ENCODE measurements around the gene STBD1.

STBD1 gene

DNA sequence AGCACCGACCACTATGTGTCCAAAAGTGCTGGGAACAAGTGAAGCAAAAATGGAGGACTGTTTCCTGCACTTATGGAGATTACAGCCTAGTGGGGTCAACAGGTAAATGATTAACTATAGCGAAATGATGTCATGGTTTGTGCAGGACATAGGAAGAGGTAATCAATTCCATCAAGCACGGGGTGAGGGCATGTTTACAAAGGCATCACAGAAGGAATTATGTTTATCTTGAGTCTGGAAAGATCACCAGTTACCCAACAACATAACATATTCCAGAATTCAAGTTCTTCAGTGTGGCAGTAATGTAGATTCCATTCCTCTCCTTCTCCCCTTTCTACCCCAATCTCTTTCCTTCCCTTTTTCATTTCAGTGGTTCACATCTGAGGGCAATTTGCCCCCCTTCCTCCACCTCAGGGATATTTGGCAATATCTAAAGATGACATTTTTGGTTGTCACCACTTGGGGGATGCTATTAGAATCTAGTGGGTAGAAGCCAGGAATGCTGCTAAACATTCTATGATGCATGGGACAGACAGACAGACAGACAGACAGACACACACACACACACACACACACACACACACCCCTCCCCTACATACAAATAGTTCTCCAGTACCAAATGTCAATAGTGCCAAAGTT is 30.9 kb upstream of the STBD1 start:
- TF ChIP-seq, protein P1, sequence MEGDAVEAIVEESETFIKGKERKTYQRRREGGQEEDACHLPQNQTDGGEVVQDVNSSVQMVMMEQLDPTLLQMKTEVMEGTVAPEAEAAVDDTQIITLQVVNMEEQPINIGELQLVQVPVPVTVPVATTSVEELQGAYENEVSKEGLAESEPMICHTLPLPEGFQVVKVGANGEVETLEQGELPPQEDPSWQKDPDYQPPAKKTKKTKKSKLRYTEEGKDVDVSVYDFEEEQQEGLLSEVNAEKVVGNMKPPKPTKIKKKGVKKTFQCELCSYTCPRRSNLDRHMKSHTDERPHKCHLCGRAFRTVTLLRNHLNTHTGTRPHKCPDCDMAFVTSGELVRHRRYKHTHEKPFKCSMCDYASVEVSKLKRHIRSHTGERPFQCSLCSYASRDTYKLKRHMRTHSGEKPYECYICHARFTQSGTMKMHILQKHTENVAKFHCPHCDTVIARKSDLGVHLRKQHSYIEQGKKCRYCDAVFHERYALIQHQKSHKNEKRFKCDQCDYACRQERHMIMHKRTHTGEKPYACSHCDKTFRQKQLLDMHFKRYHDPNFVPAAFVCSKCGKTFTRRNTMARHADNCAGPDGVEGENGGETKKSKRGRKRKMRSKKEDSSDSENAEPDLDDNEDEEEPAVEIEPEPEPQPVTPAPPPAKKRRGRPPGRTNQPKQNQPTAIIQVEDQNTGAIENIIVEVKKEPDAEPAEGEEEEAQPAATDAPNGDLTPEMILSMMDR (IDR thresholded peaks at IDR 0.05; ENCODE audit: low read depth, low read length), result no peak; the same call in 1 of the 2 replicates
- no peak for TF ChIP-seq EZH2phosphoT487 (IDR thresholded peaks at IDR 0.05; ENCODE audit: low read depth)
- H3K79me2 ChIP-seq (ENCODE audit: low read length), result no peaks in the 10 kb centered on the region
- H3K4me1 ChIP-seq (ENCODE audit: low read length), result no peaks in the 10 kb centered on the region
- no peaks in the 10 kb centered on the region for H4K20me1 ChIP-seq (ENCODE audit: insufficient read depth, low read length)
- H3K9ac ChIP-seq (ENCODE audit: low read length), result no peak overlapping the region
- H3K4me2 ChIP-seq (ENCODE audit: low read length), result no peak overlapping the region
- no peaks in the 10 kb centered on the region for H3K9me3 ChIP-seq (ENCODE audit: insufficient read depth, low read length)
- no peak overlapping the region for H2AFZ ChIP-seq (ENCODE audit: low read depth, low read length)
- peaks cover 26% of the 10 kb centered on the region for H3K27me3 ChIP-seq (ENCODE audit: low read depth, low read length)
- no peaks in the 10 kb centered on the region for H3K36me3 ChIP-seq (replicated peaks; ENCODE audit: low read depth, low read length)
- H3K4me3 ChIP-seq (ENCODE audit: low read length), result no peak overlapping the region
- no peak overlapping the region for H3K27ac ChIP-seq (ENCODE audit: low read length)

GRCh38 chr4:76276813-76277212 is 29.7 kb upstream of the STBD1 start:
- no peak overlapping the region for H3K9ac ChIP-seq (ENCODE audit: low read length)
- H3K4me2 ChIP-seq (ENCODE audit: low read length), result no peak overlapping the region
- no peak overlapping the region for H3K4me3 ChIP-seq (ENCODE audit: low read length)
- TF ChIP-seq, protein P1 (IDR thresholded peaks at IDR 0.05; ENCODE audit: low read depth, low read length), result no peak
- no peak for TF ChIP-seq EZH2phosphoT487 (IDR thresholded peaks at IDR 0.05; ENCODE audit: low read depth)
- peaks cover 14% of the 10 kb centered on the region for H3K27me3 ChIP-seq (ENCODE audit: low read depth, low read length)
- H3K4me1 ChIP-seq (ENCODE audit: low read length), result no peaks in the 10 kb centered on the region
- no peaks in the 10 kb centered on the region for H3K36me3 ChIP-seq (replicated peaks; ENCODE audit: low read depth, low read length)
- H3K79me2 ChIP-seq (ENCODE audit: low read length), result no peaks in the 10 kb centered on the region
- H4K20me1 ChIP-seq (ENCODE audit: insufficient read depth, low read length), result no peaks in the 10 kb centered on the region
- no peaks in the 10 kb centered on the region for H3K9me3 ChIP-seq (ENCODE audit: insufficient read depth, low read length)
- H3K27ac ChIP-seq (ENCODE audit: low read length), result no peak overlapping the region
- H2AFZ ChIP-seq (ENCODE audit: low read depth, low read length), result no peak overlapping the region

DNA sequence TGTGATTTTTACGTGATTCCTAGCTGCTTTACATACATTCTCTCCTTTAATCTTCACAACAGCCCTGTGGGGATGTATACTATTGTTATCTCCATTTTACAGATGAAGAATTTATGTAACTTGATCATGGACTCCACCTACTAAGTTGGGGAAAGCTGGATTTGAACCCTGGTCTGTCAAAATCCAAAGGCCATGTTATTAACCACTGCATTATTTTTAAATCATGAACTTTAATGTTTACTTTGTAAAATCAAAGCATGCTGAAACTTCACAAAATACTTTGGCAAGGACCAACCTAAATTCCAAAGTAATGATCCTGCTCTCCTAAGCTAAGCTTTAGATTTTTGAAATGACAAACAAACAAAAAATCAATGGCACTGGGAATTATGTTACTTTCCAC is 28.9 kb upstream of the STBD1 start:
- no peak overlapping the region for H3K4me2 ChIP-seq (ENCODE audit: low read length)
- H4K20me1 ChIP-seq (ENCODE audit: insufficient read depth, low read length), result no peaks in the 10 kb centered on the region
- TF ChIP-seq EZH2phosphoT487 (IDR thresholded peaks at IDR 0.05; ENCODE audit: low read depth), result no peak
- TF ChIP-seq, protein P1 (IDR thresholded peaks at IDR 0.05; ENCODE audit: low read depth, low read length), result no peak
- no peaks in the 10 kb centered on the region for H3K9me3 ChIP-seq (ENCODE audit: insufficient read depth, low read length)
- no peaks in the 10 kb centered on the region for H3K79me2 ChIP-seq (ENCODE audit: low read length)
- peaks cover 14% of the 10 kb centered on the region; the same call in 1 of the 2 replicates for H3K27me3 ChIP-seq (ENCODE audit: low read depth, low read length)
- H3K36me3 ChIP-seq (replicated peaks; ENCODE audit: low read depth, low read length), result no peaks in the 10 kb centered on the region
- no peak overlapping the region for H3K27ac ChIP-seq (ENCODE audit: low read length)
- H3K4me1 ChIP-seq (ENCODE audit: low read length), result no peaks in the 10 kb centered on the region
- no peak overlapping the region for H3K4me3 ChIP-seq (ENCODE audit: low read length)
- no peak overlapping the region for H3K9ac ChIP-seq (ENCODE audit: low read length)
- no peak overlapping the region for H2AFZ ChIP-seq (ENCODE audit: low read depth, low read length)

GRCh38 chr4:76278583-76278982 is 27.9 kb upstream of the STBD1 start:
- no peak overlapping the region for H3K27ac ChIP-seq (ENCODE audit: low read length)
- H3K4me2 ChIP-seq (ENCODE audit: low read length), result no peak overlapping the region
- TF ChIP-seq, protein P1 (IDR thresholded peaks at IDR 0.05; ENCODE audit: low read depth, low read length), result no peak
- TF ChIP-seq EZH2phosphoT487 (IDR thresholded peaks at IDR 0.05; ENCODE audit: low read depth), result no peak
- no peak overlapping the region for H3K9ac ChIP-seq (ENCODE audit: low read length)
- no peak overlapping the region for H2AFZ ChIP-seq (ENCODE audit: low read depth, low read length)
- no peaks in the 10 kb centered on the region for H3K79me2 ChIP-seq (ENCODE audit: low read length)
- peaks cover 14% of the 10 kb centered on the region; the same call in 1 of the 2 replicates for H3K27me3 ChIP-seq (ENCODE audit: low read depth, low read length)
- no peaks in the 10 kb centered on the region for H4K20me1 ChIP-seq (ENCODE audit: insufficient read depth, low read length)
- H3K4me1 ChIP-seq (ENCODE audit: low read length), result no peaks in the 10 kb centered on the region
- no peaks in the 10 kb centered on the region for H3K36me3 ChIP-seq (replicated peaks; ENCODE audit: low read depth, low read length)
- H3K4me3 ChIP-seq (ENCODE audit: low read length), result no peak overlapping the region
- no peaks in the 10 kb centered on the region for H3K9me3 ChIP-seq (ENCODE audit: insufficient read depth, low read length)
